ENCODE measurements around the gene PRPH2. TPM values are rescaled to one million over a fixed set of nuclear protein-coding genes. Genes with fewer than 3 reads are reported as not detected.
A peak's percentile ranks its signal among the peaks of the same experiment; 100 is the strongest.

The PRPH2 gene
- total and polyA plus RNA-seq, 10 of the 15 experiments (the other 5 are each of a cell fraction or from before 2014, with no cell fraction given): 0.08 TPM; not detected in 9

GRCh38 chr6:42726026-42726425 is 3.6 kb upstream of the PRPH2 start:
- H4K20me1 ChIP-seq (ENCODE audit: control insufficient read depth, insufficient read depth): no peaks in the 10 kb centered on the region
- no peaks in the 10 kb centered on the region for H3K9me3 ChIP-seq (replicated peaks; ENCODE audit: control insufficient read depth, insufficient read depth, low read length)
- ChIA-PET CTCF (interaction anchor here (0.6 to 3.9 kb wide), 46 partner anchors 8 to 751 kb away, joined by 3 to 99 read pairs (median 4); partner anchors contain the start of genes RPL7L1 and TBCC), POLR2A (interaction anchor here (0.5 to 2.2 kb wide), 8 partner anchors 11 to 221 kb away, joined by 3 to 8 read pairs (median 3); partner anchors contain the start of gene TBCC), RAD21 (ENCODE audit: unreplicated experiment) (interaction anchor here (0.7 to 2.5 kb wide), 22 partner anchors 13 to 288 kb away, joined by 3 to 46 read pairs (median 3); partner anchors contain the start of genes KLHDC3, MEA1 and TBCC), SMC1A (ENCODE audit: uncharacterized antibody, unreplicated experiment) (interaction anchor here (0.7 to 4.1 kb wide), 38 partner anchors 8 to 546 kb away, joined by 3 to 59 read pairs (median 4); partner anchors contain the start of genes RPL7L1 and TBCC)
- H3K79me2 ChIP-seq (ENCODE audit: control insufficient read depth, insufficient read depth, low read length): no peaks in the 10 kb centered on the region
- FAIRE-seq (no peak), ATAC-seq (no peak; the same call in 2 of the 3 replicates), DNase-seq (ENCODE audit: low read depth, low spot score) (no peak)
- BruUV-seq (replicated peaks): no TSS peak
- in situ Hi-C loops (cut with MboI) (loop anchor here (5.0 kb wide), 1 partner anchor 151 kb away; the partner anchor contains the start of gene RPL7L1), intact Hi-C loops (cut with micrococcal nuclease; ENCODE audit: unreplicated experiment) (loop anchor here (1.0 to 2.0 kb wide), 3 partner anchors 65 to 173 kb away; no protein-coding TSS in a partner anchor)
- peak overlapping the region; percentile 48 for H3K9ac ChIP-seq (ENCODE audit: control insufficient read depth, insufficient read depth, low read length)
- no peaks in the 10 kb centered on the region for H3K36me3 ChIP-seq (ENCODE audit: control insufficient read depth in 2 of 2, insufficient read depth in 2 of 2, low read length in 1 of 2)
- no peak overlapping the region; the same call in 1 of the 2 replicates for H3K27ac ChIP-seq (ENCODE audit: control insufficient read depth, insufficient read depth)
- H3K4me1 ChIP-seq (ENCODE audit: control insufficient read depth, insufficient read depth, low read length): peaks cover 10% of the 10 kb centered on the region; the same call in 1 of the 2 replicates
- no peak overlapping the region for H3K4me3 ChIP-seq
- TF ChIP-seq HSF1 (IDR thresholded peaks at IDR 0.05; ENCODE audit: low read depth, low read length) (no peak), RB1 (IDR thresholded peaks at IDR 0.05; ENCODE audit: borderline replicate concordance) (no peak), SMAD5 (IDR thresholded peaks at IDR 0.05; ENCODE audit: low read depth) (no peak), PKNOX1 (IDR thresholded peaks at IDR 0.05) (no peak), YBX1 (IDR thresholded peaks at IDR 0.05) (no peak), MEF2B (IDR thresholded peaks at IDR 0.05; ENCODE audit: partially characterized antibody, poor library complexity, severe bottlenecking) (no peak), ZNF592 (IDR thresholded peaks at IDR 0.05) (no peak), TCF7 (IDR thresholded peaks at IDR 0.05; ENCODE audit: borderline replicate concordance) (no peak)
- H2AFZ ChIP-seq (ENCODE audit: control insufficient read depth, low read depth, low read length): peak overlapping the region; percentile 98
- H3K4me2 ChIP-seq (ENCODE audit: control insufficient read depth, insufficient read depth): peak overlapping the region; percentile 89
- H3K27me3 ChIP-seq (replicated peaks in 1 of 2; ENCODE audit: control insufficient read depth in 2 of 2, insufficient read depth in 2 of 2, low read length in 1 of 2): no peaks in the 10 kb centered on the region

Data from GM12878 (cell line).